ENCODE results near the gene ADAMTS19. TPM values are rescaled to one million over a fixed set of nuclear protein-coding genes. Genes with fewer than 3 reads are reported as not detected.

ADAMTS19 gene
- total RNA-seq, 2 experiments from 2014 or later: not detected

DNA sequence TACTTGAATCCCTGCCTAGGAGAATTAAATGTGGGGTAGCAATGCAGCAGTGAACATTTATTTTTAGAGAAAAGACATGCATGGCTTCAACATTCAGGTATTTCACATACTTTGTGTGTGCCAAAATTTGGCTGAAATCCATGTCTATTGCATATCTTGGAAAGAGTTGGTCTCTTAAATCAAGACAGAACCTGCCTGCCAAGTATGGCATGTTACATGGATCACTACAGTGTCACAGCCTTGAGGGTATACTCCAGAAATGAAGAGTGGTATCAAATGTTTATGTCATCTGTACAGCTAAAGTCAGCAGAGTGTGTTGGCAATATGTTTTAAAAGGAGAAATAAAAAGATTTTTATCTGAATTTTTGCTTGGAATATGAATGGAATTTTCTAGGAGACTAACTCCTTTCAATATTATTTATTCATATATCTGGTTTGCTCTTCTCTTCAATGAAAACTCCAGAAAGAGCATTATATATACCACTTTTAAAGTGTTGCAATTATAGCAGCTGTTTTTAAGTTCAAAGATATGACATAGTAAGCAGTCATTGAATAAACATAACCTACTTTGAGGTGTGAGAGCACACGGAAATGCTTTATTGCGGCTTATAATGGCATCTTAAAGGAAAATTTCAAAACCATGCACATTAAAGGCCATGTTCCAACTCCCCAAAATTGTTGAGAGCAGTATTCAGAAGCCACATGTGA, 192.4 kb downstream of the ADAMTS19 start:
- TF ChIP-seq, protein P1, sequence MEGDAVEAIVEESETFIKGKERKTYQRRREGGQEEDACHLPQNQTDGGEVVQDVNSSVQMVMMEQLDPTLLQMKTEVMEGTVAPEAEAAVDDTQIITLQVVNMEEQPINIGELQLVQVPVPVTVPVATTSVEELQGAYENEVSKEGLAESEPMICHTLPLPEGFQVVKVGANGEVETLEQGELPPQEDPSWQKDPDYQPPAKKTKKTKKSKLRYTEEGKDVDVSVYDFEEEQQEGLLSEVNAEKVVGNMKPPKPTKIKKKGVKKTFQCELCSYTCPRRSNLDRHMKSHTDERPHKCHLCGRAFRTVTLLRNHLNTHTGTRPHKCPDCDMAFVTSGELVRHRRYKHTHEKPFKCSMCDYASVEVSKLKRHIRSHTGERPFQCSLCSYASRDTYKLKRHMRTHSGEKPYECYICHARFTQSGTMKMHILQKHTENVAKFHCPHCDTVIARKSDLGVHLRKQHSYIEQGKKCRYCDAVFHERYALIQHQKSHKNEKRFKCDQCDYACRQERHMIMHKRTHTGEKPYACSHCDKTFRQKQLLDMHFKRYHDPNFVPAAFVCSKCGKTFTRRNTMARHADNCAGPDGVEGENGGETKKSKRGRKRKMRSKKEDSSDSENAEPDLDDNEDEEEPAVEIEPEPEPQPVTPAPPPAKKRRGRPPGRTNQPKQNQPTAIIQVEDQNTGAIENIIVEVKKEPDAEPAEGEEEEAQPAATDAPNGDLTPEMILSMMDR (IDR thresholded peaks at IDR 0.05): no peak
- Mint-ChIP-seq H3K4me1 (ENCODE audit: low read depth) (no peaks in the 10 kb centered on the region), H3K9me3 (peaks cover 1% of the 10 kb centered on the region), H3K36me3 (ENCODE audit: low read depth) (no peaks in the 10 kb centered on the region), H3K27me3 (no peaks in the 10 kb centered on the region), H3K27ac (no peak overlapping the region), H3K4me3 (no peak overlapping the region)
- ATAC-seq: no peak
- CTCF ChIA-PET: interaction anchor here (1.3 kb wide), 1 partner anchor 12 kb away, joined by 3 read pairs; no protein-coding TSS in a partner anchor
- intact Hi-C loops (cut with micrococcal nuclease): no loop called here
- POLR2A ChIA-PET: no interaction called here
- no peak for DNase-seq

DNA sequence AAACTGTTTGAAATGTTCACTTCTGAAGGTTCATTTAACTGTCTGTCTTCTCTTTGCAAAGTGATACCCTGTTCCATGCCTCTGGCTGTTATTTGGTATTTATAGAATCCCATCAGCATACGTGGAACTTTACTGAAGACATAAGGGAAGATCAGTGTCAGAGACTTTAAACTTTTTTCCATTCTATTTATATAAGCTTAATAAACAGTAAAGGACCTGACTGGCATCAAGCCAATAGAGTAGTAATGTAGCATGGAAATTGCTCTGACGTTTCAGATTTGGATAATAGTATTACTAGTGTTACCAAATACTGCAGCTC, 192.9 kb downstream of the ADAMTS19 start:
- CTCF ChIA-PET: no interaction called here
- DNase-seq (no peak), ATAC-seq (no peak)
- peaks cover 1% of the 10 kb centered on the region for H3K9me3 Mint-ChIP-seq
- no peaks in the 10 kb centered on the region for H3K36me3 Mint-ChIP-seq (ENCODE audit: low read depth)
- H3K27ac Mint-ChIP-seq: no peak overlapping the region
- H3K27me3 Mint-ChIP-seq: no peaks in the 10 kb centered on the region
- no peak overlapping the region for H3K4me3 Mint-ChIP-seq
- TF ChIP-seq, protein P1 (IDR thresholded peaks at IDR 0.05): no peak
- POLR2A ChIA-PET: no interaction called here
- no peaks in the 10 kb centered on the region for H3K4me1 Mint-ChIP-seq (ENCODE audit: low read depth)
- intact Hi-C loops (cut with micrococcal nuclease): no loop called here

DNA sequence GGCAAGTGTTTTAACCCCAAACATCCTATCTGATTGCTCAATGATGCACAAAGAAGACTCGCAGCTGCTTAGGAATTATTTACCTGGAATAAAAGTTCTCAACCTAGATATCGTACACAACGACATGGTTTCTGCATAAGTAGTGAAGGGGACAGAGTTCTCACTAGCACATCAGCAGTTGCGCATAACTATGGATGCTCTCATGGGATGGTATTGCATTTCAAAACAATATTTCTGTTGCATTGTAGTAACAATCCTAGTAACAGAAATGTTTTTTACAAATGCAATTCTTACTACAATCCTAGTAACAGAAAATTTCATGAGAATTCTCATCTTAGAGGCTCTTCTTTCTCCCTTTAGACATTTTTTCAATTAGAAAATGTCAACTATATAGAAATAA, 193.3 kb downstream of the ADAMTS19 start:
- Mint-ChIP-seq H3K9me3 (peaks cover 1% of the 10 kb centered on the region), H3K27me3 (no peaks in the 10 kb centered on the region), H3K36me3 (ENCODE audit: low read depth) (no peaks in the 10 kb centered on the region), H3K4me3 (no peak overlapping the region), H3K4me1 (ENCODE audit: low read depth) (no peaks in the 10 kb centered on the region), H3K27ac (no peak overlapping the region)
- TF ChIP-seq, protein P1 (IDR thresholded peaks at IDR 0.05): no peak
- CTCF ChIA-PET: interaction anchor here (0.9 kb wide), 1 partner anchor 11 kb away, joined by 3 read pairs; no protein-coding TSS in a partner anchor
- POLR2A ChIA-PET: no interaction called here
- ATAC-seq: no peak
- no peak for DNase-seq
- intact Hi-C loops (cut with micrococcal nuclease): no loop called here

DNA sequence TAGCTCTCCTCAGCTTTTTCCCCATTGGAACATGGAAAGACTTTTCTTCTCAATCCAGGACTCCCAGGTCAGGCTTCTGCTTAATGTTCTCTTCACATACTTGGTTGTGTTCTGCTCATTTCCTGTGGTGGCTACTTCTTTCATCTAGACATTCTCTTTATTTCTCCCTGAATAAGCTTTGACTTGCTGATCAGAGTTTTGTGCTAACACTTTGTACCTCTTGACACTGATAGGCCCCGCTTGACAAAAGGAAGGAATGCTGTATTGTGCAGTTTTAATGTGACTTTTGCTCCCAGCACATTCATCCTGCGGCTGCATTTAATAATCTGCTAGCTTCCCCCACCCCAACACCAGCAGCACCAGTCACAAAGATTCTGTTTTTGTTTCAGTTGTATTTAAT, 196.9 kb downstream of the ADAMTS19 start:
- Mint-ChIP-seq H3K27ac (no peak overlapping the region), H3K4me3 (no peak overlapping the region), H3K27me3 (no peaks in the 10 kb centered on the region), H3K4me1 (ENCODE audit: low read depth) (no peaks in the 10 kb centered on the region), H3K36me3 (ENCODE audit: low read depth) (no peaks in the 10 kb centered on the region), H3K9me3 (no peaks in the 10 kb centered on the region)
- TF ChIP-seq, protein P1 (IDR thresholded peaks at IDR 0.05): no peak
- intact Hi-C loops (cut with micrococcal nuclease): no loop called here
- no peak for ATAC-seq
- ChIA-PET CTCF (no interaction called here), POLR2A (no interaction called here)
- no peak for DNase-seq

DNA sequence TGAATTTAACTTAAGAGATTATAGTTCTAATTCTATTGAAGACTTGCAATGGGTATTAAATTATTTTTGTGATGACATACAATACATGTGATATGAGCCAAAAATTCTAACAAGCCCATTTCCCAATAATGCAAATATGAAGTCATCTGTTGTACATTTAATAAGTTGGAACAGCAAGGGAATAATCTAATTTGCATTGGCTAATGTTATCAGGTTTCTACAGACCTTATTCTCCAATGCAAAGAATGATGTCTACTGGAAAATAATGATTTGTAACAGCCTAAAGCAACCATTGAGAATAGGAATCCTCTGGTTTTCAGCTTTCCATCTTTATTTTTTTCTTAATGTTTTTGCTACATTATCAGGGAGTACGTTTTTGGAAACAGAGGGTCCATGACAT, 198.7 kb downstream of the ADAMTS19 start:
- Mint-ChIP-seq H3K9me3 (no peaks in the 10 kb centered on the region), H3K36me3 (ENCODE audit: low read depth) (no peaks in the 10 kb centered on the region), H3K4me3 (no peak overlapping the region), H3K27me3 (peaks cover 1% of the 10 kb centered on the region), H3K4me1 (ENCODE audit: low read depth) (no peaks in the 10 kb centered on the region), H3K27ac (no peak overlapping the region)
- ChIA-PET POLR2A (no interaction called here), CTCF (no interaction called here)
- ATAC-seq: no peak
- intact Hi-C loops (cut with micrococcal nuclease): no loop called here
- TF ChIP-seq, protein P1 (IDR thresholded peaks at IDR 0.05): no peak
- DNase-seq: no peak

Measured in activated CD8-positive, alpha-beta T cell treated with anti-CD3 and anti-CD28 coated beads for 36 hours (primary cell).